Natural killer cell (primary cell): Measurements from ENCODE around the gene CAMKK2. TPM values are rescaled to one million over a fixed set of nuclear protein-coding genes. Genes with fewer than 3 reads are reported as not detected.
A peak's percentile ranks its signal among the peaks of the same experiment; 100 is the strongest.

ENCODE experiments used
- ATAC-seq, 3 donors: fragments of 150-1000 bp in 2 of 3; fragments of 200-7000 bp in 1 of 3; cut with Tn5 transposase; 1 replicate in 1 of 3; 2 replicates in 2 of 3; pipeline ENCODE4 v1.10.0; 2021; ENCODE audit warnings: mild to moderate bottlenecking in 2 of 3, moderate library complexity in 2 of 3
- DNase-seq, 2 donors: peaks; one replicate each; pipeline versions ENCODE4 v3.0.0 to v3.0.0-alpha.2; 2013 to 2021; ENCODE audit warnings: mixed read lengths in 1 of 2
- H3K27ac ChIP-seq: one replicate; pipeline ENCODE4 v1.5.1; 2013; ENCODE audit warnings: mild to moderate bottlenecking, low read length
- H3K27me3 ChIP-seq: one replicate; pipeline ENCODE4 v1.6.1; 2013; ENCODE audit warnings: low read length; ENCODE audit not compliant: control insufficient read depth, insufficient read depth
- H3K36me3 ChIP-seq: one replicate; pipeline ENCODE4 v1.6.1; 2013; ENCODE audit warnings: low read length; ENCODE audit not compliant: control insufficient read depth, insufficient read depth
- H3K4me1 ChIP-seq: one replicate; pipeline ENCODE4 v1.6.1; 2013; ENCODE audit warnings: low read length; ENCODE audit not compliant: control insufficient read depth, insufficient read depth
- H3K4me3 ChIP-seq: one replicate; pipeline ENCODE4 v1.5.1; 2013; ENCODE audit warnings: low read length
- H3K9me3 ChIP-seq: one replicate; pipeline ENCODE4 v1.6.1; 2013; ENCODE audit warnings: low read length; ENCODE audit not compliant: control insufficient read depth, insufficient read depth
- H3K27ac Mint-ChIP-seq, 2 donors: one replicate each; pipeline ENCODE4 v1.8.0; 2022; ENCODE audit warnings: mild to moderate bottlenecking in 2 of 2, mixed read lengths in 2 of 2, moderate library complexity in 1 of 2
- H3K27me3 Mint-ChIP-seq, 2 donors: one replicate each; pipeline ENCODE4 v1.8.0; 2022; ENCODE audit warnings: low read depth in 2 of 2, mixed read lengths in 2 of 2
- H3K36me3 Mint-ChIP-seq: one replicate; pipeline ENCODE4 v1.8.0; 2022; ENCODE audit warnings: mixed read lengths
- H3K4me1 Mint-ChIP-seq, 2 donors: one replicate each; pipeline ENCODE4 v1.8.0; 2022; ENCODE audit warnings: mixed read lengths in 2 of 2
- H3K4me3 Mint-ChIP-seq: one replicate; pipeline ENCODE4 v1.8.0; 2022; ENCODE audit warnings: mild to moderate bottlenecking, moderate library complexity, mixed read lengths
- H3K9me3 Mint-ChIP-seq, 2 donors: one replicate each; pipeline ENCODE4 v1.8.0; 2022; ENCODE audit warnings: mixed read lengths in 2 of 2
- WGBS: methylation state at CpG from one replicate; pipeline ENCODE4 v1.1.7; 2013; ENCODE audit warnings: missing lambda C conversion rate; ENCODE audit not compliant: insufficient coverage; 5-methylcytosine and 5-hydroxymethylcytosine counted together
- intact Hi-C: fragments of 100-400 bp; cut with micrococcal nuclease; formaldehyde crosslinking; loops from one replicate; pipeline ENCODE4 v1.14.2; 2022
- total RNA-seq, 4 donors: library from RNA; stranded (reverse); fragments of 120-200 nt in 1 of 4; gene quantifications; one replicate each; pipeline versions ENCODE4 v1.2.3 to v1.2.4, GENCODE V29; 2013 to 2022
- TF ChIP-seq, protein P1 (sequence below): fragments of 200-600 bp; IDR thresholded peaks from one replicate; pipeline ENCODE4 v1.8.0; 2022; ENCODE audit warnings: antibody characterized with exemption

The CAMKK2 gene
- total RNA-seq, 3 donors from 2014 or later (not counting 1 experiment from before 2014, with no cell fraction given) = 19.6 to 27.4 (median 20.9) TPM

DNA sequence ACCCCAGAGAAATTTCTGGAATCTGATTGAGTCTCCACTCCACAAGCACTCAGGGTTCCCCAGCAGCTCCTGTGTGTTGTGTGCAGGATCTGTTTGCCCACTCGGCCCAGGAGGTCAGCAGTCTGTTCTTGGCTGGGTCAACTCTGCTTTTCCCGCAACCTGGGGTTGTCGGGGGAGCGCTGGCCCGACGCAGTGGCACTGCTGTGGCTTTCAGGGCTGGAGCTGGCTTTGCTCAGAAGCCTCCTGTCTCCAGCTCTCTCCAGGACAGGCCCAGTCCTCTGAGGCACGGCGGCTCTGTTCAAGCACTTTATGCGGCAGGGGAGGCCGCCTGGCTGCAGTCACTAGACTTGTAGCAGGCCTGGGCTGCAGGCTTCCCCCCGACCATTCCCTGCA, 62.9 kb downstream of the CAMKK2 start:
- Mint-ChIP-seq H3K4me1 (no peaks in the 10 kb centered on the region), H3K4me3 (no peak overlapping the region), H3K36me3 (no peaks in the 10 kb centered on the region), H3K27me3 (no peaks in the 10 kb centered on the region), H3K27ac (no peak overlapping the region), H3K9me3 (no peaks in the 10 kb centered on the region)
- WGBS = 95% methylated on average over 11 of the region's 11 CpGs
- Histone ChIP-seq H3K4me3 (no peak overlapping the region), H3K4me1 (peaks cover 14% of the 10 kb centered on the region), H3K9me3 (no peaks in the 10 kb centered on the region), H3K27me3 (no peaks in the 10 kb centered on the region), H3K36me3 (peaks cover 35% of the 10 kb centered on the region), H3K27ac (no peak overlapping the region)
- intact Hi-C loops = no loop called here
- ATAC-seq = no peak
- DNase-seq = no peak
- TF ChIP-seq, protein P1, sequence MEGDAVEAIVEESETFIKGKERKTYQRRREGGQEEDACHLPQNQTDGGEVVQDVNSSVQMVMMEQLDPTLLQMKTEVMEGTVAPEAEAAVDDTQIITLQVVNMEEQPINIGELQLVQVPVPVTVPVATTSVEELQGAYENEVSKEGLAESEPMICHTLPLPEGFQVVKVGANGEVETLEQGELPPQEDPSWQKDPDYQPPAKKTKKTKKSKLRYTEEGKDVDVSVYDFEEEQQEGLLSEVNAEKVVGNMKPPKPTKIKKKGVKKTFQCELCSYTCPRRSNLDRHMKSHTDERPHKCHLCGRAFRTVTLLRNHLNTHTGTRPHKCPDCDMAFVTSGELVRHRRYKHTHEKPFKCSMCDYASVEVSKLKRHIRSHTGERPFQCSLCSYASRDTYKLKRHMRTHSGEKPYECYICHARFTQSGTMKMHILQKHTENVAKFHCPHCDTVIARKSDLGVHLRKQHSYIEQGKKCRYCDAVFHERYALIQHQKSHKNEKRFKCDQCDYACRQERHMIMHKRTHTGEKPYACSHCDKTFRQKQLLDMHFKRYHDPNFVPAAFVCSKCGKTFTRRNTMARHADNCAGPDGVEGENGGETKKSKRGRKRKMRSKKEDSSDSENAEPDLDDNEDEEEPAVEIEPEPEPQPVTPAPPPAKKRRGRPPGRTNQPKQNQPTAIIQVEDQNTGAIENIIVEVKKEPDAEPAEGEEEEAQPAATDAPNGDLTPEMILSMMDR = no peak

DNA sequence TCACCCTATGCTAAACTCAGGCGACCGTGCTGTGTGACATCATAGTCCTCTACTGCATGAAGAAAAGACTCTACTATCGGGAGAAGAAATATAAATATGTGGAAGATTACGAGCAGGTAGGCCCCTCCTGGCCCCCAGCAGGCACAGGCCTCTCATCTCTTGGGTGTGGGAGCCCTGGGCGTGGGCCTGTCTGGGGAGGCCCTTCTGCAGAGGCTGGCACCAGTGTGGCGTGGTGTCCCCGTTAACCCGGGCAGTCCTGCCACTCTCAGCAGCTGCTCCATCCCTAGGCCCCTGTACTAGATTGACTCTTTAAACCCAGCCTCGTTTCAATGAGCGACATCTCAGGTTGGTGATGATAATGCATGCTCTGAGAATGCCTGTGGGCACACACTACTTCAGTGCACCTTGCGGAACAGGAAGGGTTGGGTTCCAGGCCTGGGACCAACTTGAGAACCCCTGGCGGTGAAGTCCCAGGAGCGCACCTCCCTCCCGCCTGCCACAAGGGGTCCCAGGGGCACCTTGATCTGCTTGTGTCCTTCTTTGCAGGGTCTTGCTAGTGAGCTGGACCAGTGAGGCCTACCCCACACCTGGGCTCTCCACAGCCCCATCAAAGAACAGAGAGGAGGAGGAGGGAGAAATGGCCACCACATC, 63.4 kb downstream of the CAMKK2 start:
- Mint-ChIP-seq H3K4me1 (no peaks in the 10 kb centered on the region), H3K27ac (no peak overlapping the region), H3K4me3 (no peak overlapping the region), H3K27me3 (no peaks in the 10 kb centered on the region), H3K36me3 (no peaks in the 10 kb centered on the region), H3K9me3 (no peaks in the 10 kb centered on the region)
- Histone ChIP-seq H3K4me3 (no peak overlapping the region), H3K9me3 (no peaks in the 10 kb centered on the region), H3K36me3 (peaks cover 37% of the 10 kb centered on the region), H3K27ac (no peak overlapping the region), H3K27me3 (no peaks in the 10 kb centered on the region), H3K4me1 (peaks cover 9% of the 10 kb centered on the region)
- 93% methylated on average over 12 of the region's 14 CpGs for WGBS
- intact Hi-C loops = no loop called here
- no peak for ATAC-seq
- TF ChIP-seq, protein P1 = no peak
- no peak for DNase-seq

DNA sequence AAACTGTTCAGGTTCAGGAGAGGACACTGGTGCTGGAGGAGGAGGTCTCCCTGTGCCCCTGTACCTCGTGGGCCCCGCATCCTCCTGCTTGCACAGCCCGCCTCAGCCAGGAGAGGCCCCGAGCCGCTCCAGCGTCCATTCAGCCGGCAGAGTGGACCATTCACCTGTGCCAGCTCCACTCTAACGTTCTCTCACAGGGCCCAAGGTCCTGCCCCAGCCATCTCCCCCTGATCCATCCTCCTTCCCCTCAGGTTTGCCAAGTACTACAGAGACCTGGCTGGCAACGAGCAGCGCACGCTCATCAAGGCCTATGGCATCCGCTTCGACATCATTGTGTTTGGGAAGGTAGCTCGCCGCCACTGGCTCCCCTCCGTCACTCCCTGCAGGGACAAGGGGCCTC, 64.3 kb downstream of the CAMKK2 start:
- no peaks in the 10 kb centered on the region for H3K27me3 Mint-ChIP-seq
- H3K36me3 Mint-ChIP-seq = no peaks in the 10 kb centered on the region
- H3K4me1 Mint-ChIP-seq = no peaks in the 10 kb centered on the region
- peaks cover 39% of the 10 kb centered on the region for H3K36me3 ChIP-seq
- no peaks in the 10 kb centered on the region for H3K9me3 ChIP-seq
- intact Hi-C loops = no loop called here
- no peaks in the 10 kb centered on the region for H3K9me3 Mint-ChIP-seq
- peaks cover 9% of the 10 kb centered on the region for H3K4me1 ChIP-seq
- DNase-seq (no peak), ATAC-seq (no peak)
- peak overlapping the region in 1 of 2 donors; percentile 23 for H3K27ac Mint-ChIP-seq
- no peak overlapping the region for H3K4me3 ChIP-seq
- 91% methylated on average over 16 of the region's 16 CpGs for WGBS
- H3K27me3 ChIP-seq = no peaks in the 10 kb centered on the region
- no peak overlapping the region for H3K27ac ChIP-seq
- no peak overlapping the region for H3K4me3 Mint-ChIP-seq
- TF ChIP-seq, protein P1 = no peak

DNA sequence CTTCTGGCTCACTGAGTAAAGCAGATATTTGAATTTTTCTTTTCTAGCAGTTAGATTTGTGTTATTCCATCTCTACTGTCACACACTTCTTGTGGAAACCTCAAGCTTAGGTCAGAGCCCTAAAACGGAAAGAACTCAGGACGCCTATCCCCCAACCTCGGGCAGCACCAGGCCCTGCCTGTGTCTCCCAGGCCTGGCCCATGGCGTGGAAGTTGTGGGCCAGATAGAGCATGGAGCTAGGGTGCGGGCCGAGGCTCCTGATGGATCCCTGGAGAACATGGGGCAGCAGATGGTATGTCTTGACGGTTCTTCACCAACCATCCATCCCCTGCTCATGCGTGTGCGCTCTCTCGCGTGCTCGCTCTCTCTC, 66.0 kb downstream of the CAMKK2 start:
- ATAC-seq (peak in 2 of 3 donors; percentile 9 to 14), DNase-seq (no peak)
- no peaks in the 10 kb centered on the region for H3K27me3 ChIP-seq
- H3K27me3 Mint-ChIP-seq = no peaks in the 10 kb centered on the region
- peaks cover 13% of the 10 kb centered on the region for H3K4me1 ChIP-seq
- H3K9me3 ChIP-seq = no peaks in the 10 kb centered on the region
- no peaks in the 10 kb centered on the region for H3K4me1 Mint-ChIP-seq
- no peak overlapping the region for H3K27ac Mint-ChIP-seq
- TF ChIP-seq, protein P1 = peak; percentile 29
- WGBS = 92% methylated on average over 6 of the region's 12 CpGs
- no peaks in the 10 kb centered on the region for H3K9me3 Mint-ChIP-seq
- H3K27ac ChIP-seq = no peak overlapping the region
- no peaks in the 10 kb centered on the region for H3K36me3 Mint-ChIP-seq
- H3K4me3 ChIP-seq = no peak overlapping the region
- intact Hi-C loops = no loop called here
- peaks cover 39% of the 10 kb centered on the region for H3K36me3 ChIP-seq
- no peak overlapping the region for H3K4me3 Mint-ChIP-seq
